ENCODE data around the gene IFITM5.
"Not testable (repeated sequence)": the region's sequence is repeated elsewhere in the genome, so short reads cannot be mapped to it uniquely, and the experiment has no call there.

IFITM5 gene

GRCh38 chr11:279040-279965, 20.0 kb downstream of the IFITM5 start:
- no peak overlapping the region for H3K9ac ChIP-seq (ENCODE audit: low read depth, low read length)
- H3K9me3 ChIP-seq (ENCODE audit: insufficient read depth, low read depth, low read length), result no peaks in the 10 kb centered on the region
- H3K27me3 ChIP-seq (ENCODE audit: insufficient read depth, low read length), result peaks cover 52% of the 10 kb centered on the region
- WGBS, result 92% methylated on average over 97 of the region's 97 CpGs
- H3K4me3 ChIP-seq (ENCODE audit: low read length), result peak overlapping the region; percentile 47; the same call in 1 of the 2 replicates
- no peak overlapping the region for H3K27ac ChIP-seq (ENCODE audit: low read depth, low read length)
- H3K4me1 ChIP-seq (ENCODE audit: insufficient read depth, low read length), result no peaks in the 10 kb centered on the region
- H3K36me3 ChIP-seq (ENCODE audit: insufficient read depth, low read length), result no peaks in the 10 kb centered on the region

DNA sequence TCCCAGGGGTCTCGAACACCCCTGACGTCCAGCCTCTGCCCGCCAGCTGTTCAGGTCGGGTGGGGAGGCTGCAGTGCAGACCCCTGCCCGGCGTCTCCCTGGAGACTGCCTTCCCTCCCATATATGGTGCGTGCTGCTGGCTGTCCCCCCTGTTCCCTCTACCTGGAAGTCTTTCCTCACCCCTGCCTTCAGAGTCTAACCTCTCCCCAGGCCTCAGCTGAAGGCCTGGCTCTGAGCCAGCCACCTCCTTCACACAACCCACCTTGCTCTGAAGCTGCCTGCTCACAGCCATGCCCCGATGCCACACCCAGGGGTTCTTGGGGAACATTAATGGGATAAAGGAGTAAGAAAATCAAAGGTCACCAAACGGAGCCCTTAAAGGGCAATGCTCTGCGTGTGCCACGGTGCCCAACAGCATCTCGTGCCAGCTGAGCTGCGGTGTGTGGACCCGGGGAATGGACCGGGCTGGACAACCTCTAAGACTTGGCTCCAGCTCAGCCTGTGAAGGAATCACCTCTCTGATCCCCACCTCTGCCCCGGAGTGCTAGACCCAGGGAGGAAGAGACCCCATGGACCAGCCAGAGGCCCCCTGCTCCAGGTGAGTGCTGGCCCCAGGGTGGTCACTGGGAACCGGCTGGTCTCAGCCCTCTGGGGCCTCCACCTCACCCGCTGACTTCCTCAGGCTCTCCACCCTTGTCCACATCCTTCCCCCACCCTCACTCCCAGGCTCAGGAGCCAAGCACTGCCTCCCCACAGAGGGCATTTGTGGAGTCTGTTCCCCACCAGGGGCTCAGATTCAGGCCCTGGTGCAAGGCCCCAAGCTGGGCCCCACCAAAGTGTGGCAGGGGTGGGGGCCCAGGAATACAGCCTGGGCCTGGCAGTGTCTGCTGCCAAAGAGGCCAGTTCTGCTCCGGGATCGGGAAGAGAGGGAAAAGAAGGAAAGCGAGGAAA, 21.1 kb downstream of the IFITM5 start, which contains the start of gene NLRP6:
Gene NLRP6 (plus strand): TSS at position 407 of the 951 bp plus-strand sequence. CDS start 163 bp downstream, at position 570.
- Histone ChIP-seq H3K36me3 (ENCODE audit: insufficient read depth, low read length) (no peaks in the 10 kb centered on the region), H3K4me1 (ENCODE audit: insufficient read depth, low read length) (no peaks in the 10 kb centered on the region), H3K27ac (ENCODE audit: low read depth, low read length) (no peak within 1 kb of the TSS), H3K9me3 (ENCODE audit: insufficient read depth, low read depth, low read length) (no peaks in the 10 kb centered on the region), H3K9ac (ENCODE audit: low read depth, low read length) (no peak within 1 kb of the TSS), H3K4me3 (ENCODE audit: low read length) (no peak within 1 kb of the TSS), H3K27me3 (ENCODE audit: insufficient read depth, low read length) (peaks cover 52% of the 10 kb centered on the region)
- 93% methylated on average over 21 of the region's 21 CpGs for WGBS

GRCh38 chr11:276219-276618, 23.1 kb downstream of the IFITM5 start:
- Histone ChIP-seq H3K27ac (ENCODE audit: low read depth, low read length) (no peak overlapping the region), H3K4me1 (ENCODE audit: insufficient read depth, low read length) (no peaks in the 10 kb centered on the region), H3K4me3 (ENCODE audit: low read length) (no peak overlapping the region), H3K27me3 (ENCODE audit: insufficient read depth, low read length) (peaks cover 32% of the 10 kb centered on the region), H3K36me3 (ENCODE audit: insufficient read depth, low read length) (no peaks in the 10 kb centered on the region), H3K9ac (ENCODE audit: low read depth, low read length) (no peak overlapping the region), H3K9me3 (ENCODE audit: insufficient read depth, low read depth, low read length) (no peaks in the 10 kb centered on the region)

- H3K27ac ChIP-seq (ENCODE audit: low read depth, low read length), result no peak overlapping the region
- 94% methylated on average over 6 of the region's 6 CpGs for WGBS
- no peak overlapping the region for H3K9ac ChIP-seq (ENCODE audit: low read depth, low read length)
- no peak overlapping the region for H3K4me3 ChIP-seq (ENCODE audit: low read length)
- H3K4me1 ChIP-seq (ENCODE audit: insufficient read depth, low read length), result peaks cover 8% of the 10 kb centered on the region; the same call in 1 of the 2 replicates
- H3K9me3 ChIP-seq (ENCODE audit: insufficient read depth, low read depth, low read length), result no peaks in the 10 kb centered on the region
- no peaks in the 10 kb centered on the region; the same call in 1 of the 2 replicates for H3K27me3 ChIP-seq (ENCODE audit: insufficient read depth, low read length)
- H3K36me3 ChIP-seq (ENCODE audit: insufficient read depth, low read length), result no peaks in the 10 kb centered on the region
Measured at GRCh38 chr11:272931-273198, 26.5 kb downstream of the IFITM5 start.

GRCh38 chr11:272195-272930, 27.0 kb downstream of the IFITM5 start:
- Histone ChIP-seq H3K9me3 (ENCODE audit: insufficient read depth, low read depth, low read length) (no peaks in the 10 kb centered on the region), H3K4me3 (ENCODE audit: low read length) (no peak overlapping the region), H3K36me3 (ENCODE audit: insufficient read depth, low read length) (no peaks in the 10 kb centered on the region), H3K27me3 (ENCODE audit: insufficient read depth, low read length) (no peaks in the 10 kb centered on the region; the same call in 1 of the 2 replicates), H3K4me1 (ENCODE audit: insufficient read depth, low read length) (peaks cover 8% of the 10 kb centered on the region; the same call in 1 of the 2 replicates), H3K9ac (ENCODE audit: low read depth, low read length) (no peak overlapping the region), H3K27ac (ENCODE audit: low read depth, low read length) (no peak overlapping the region)
- 94% methylated on average over 22 of the region's 22 CpGs for WGBS

- Histone ChIP-seq H3K4me1 (ENCODE audit: insufficient read depth, low read length) (peaks cover 8% of the 10 kb centered on the region; the same call in 1 of the 2 replicates), H3K9ac (ENCODE audit: low read depth, low read length) (no peak overlapping the region), H3K27me3 (ENCODE audit: insufficient read depth, low read length) (no peaks in the 10 kb centered on the region; the same call in 1 of the 2 replicates), H3K4me3 (ENCODE audit: low read length) (no peak overlapping the region), H3K9me3 (ENCODE audit: insufficient read depth, low read depth, low read length) (0 out of 2 replicates have a peak, but pooled peaks cover 3% of the 10 kb centered on the region), H3K36me3 (ENCODE audit: insufficient read depth, low read length) (no peaks in the 10 kb centered on the region), H3K27ac (ENCODE audit: low read depth, low read length) (no peak overlapping the region)
- WGBS, result 95% methylated on average over 8 of the region's 8 CpGs
Measured at GRCh38 chr11:271319-271715, 28.0 kb downstream of the IFITM5 start.

- no peak overlapping the region for H3K9ac ChIP-seq (ENCODE audit: low read depth, low read length)
- WGBS, result 86% methylated on average over 18 of the region's 18 CpGs
- H3K27ac ChIP-seq (ENCODE audit: low read depth, low read length), result no peak overlapping the region
- H3K36me3 ChIP-seq (ENCODE audit: insufficient read depth, low read length), result no peaks in the 10 kb centered on the region
- H3K9me3 ChIP-seq (ENCODE audit: insufficient read depth, low read depth, low read length), result 0 out of 2 replicates have a peak, but pooled peaks cover 4% of the 10 kb centered on the region
- no peaks in the 10 kb centered on the region; the same call in 1 of the 2 replicates for H3K27me3 ChIP-seq (ENCODE audit: insufficient read depth, low read length)
- H3K4me3 ChIP-seq (ENCODE audit: low read length), result no peak overlapping the region
- peaks cover 8% of the 10 kb centered on the region; the same call in 1 of the 2 replicates for H3K4me1 ChIP-seq (ENCODE audit: insufficient read depth, low read length)
Measured at GRCh38 chr11:270451-271318, 28.6 kb downstream of the IFITM5 start.

GRCh38 chr11:269146-269890, 30.0 kb downstream of the IFITM5 start:
- H3K27me3 ChIP-seq (ENCODE audit: insufficient read depth, low read length), result no peaks in the 10 kb centered on the region; the same call in 1 of the 2 replicates
- H3K4me3 ChIP-seq (ENCODE audit: low read length), result no peak overlapping the region
- 77% methylated on average over 19 of the region's 21 CpGs for WGBS
- H3K4me1 ChIP-seq (ENCODE audit: insufficient read depth, low read length), result peaks cover 8% of the 10 kb centered on the region; the same call in 1 of the 2 replicates
- no peaks in the 10 kb centered on the region for H3K36me3 ChIP-seq (ENCODE audit: insufficient read depth, low read length)
- no peak overlapping the region for H3K27ac ChIP-seq (ENCODE audit: low read depth, low read length)
- H3K9ac ChIP-seq (ENCODE audit: low read depth, low read length), result no peak overlapping the region
- H3K9me3 ChIP-seq (ENCODE audit: insufficient read depth, low read depth, low read length), result 0 out of 2 replicates have a peak, but pooled peaks cover 4% of the 10 kb centered on the region

- H3K36me3 ChIP-seq (ENCODE audit: insufficient read depth, low read length); H3K4me1 ChIP-seq (ENCODE audit: insufficient read depth, low read length); H3K9me3 ChIP-seq (ENCODE audit: insufficient read depth, low read depth, low read length); H3K4me3 ChIP-seq (ENCODE audit: low read length); H3K27me3 ChIP-seq (ENCODE audit: insufficient read depth, low read length); H3K9ac ChIP-seq (ENCODE audit: low read depth, low read length); H3K27ac ChIP-seq (ENCODE audit: low read depth, low read length): not testable (repeated sequence)
- 90% methylated on average over 16 of the region's 16 CpGs for WGBS
Measured at GRCh38 chr11:268716-269145, 30.6 kb downstream of the IFITM5 start.
